ENCODE measurements around the gene TGFBR3. TPM values are rescaled to one million over a fixed set of nuclear protein-coding genes. Genes with fewer than 3 reads are reported as not detected.

Gene TGFBR3
- polyA plus RNA-seq, 1 donor (not counting 4 experiments of a cell fraction or from before 2014, with no cell fraction given): 1.2 TPM

DNA sequence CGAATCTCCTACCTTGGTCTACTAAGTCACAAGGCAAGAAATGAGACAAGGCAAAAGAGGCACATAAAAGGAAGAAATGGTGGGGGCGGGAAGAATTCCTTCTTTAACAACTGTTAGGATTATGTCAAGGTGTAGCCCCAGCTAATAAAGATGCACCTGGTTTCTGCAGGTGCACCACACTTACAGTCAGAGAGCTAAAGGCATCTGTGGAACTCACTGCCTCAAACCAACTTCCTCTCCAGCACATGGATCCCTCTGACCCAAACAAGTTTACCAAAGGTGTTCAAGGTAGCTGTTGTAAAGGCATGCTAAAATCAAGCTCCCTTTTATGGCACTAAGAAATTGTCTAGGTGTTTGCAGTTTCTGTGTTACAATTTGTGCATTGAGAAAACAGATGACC lies 38.1 kb downstream of the TGFBR3 start:
- Histone ChIP-seq H3K27ac (ENCODE audit: control insufficient read depth, insufficient read depth, low read length) (no peak overlapping the region), H3K27me3 (ENCODE audit: control insufficient read depth, extremely low read depth, insufficient read depth, low read length) (no peaks in the 10 kb centered on the region), H4K20me1 (ENCODE audit: control insufficient read depth, extremely low read depth, insufficient read depth, low read length) (no peaks in the 10 kb centered on the region), H3K79me2 (ENCODE audit: control insufficient read depth, insufficient read depth, low read length) (no peaks in the 10 kb centered on the region), H3K4me3 (ENCODE audit: control insufficient read depth in 2 of 3, extremely low read depth in 1 of 3, insufficient read depth in 2 of 3, low read depth in 1 of 3, low read length in 3 of 3) (no peak overlapping the region), H3K9me1 (ENCODE audit: control insufficient read depth, extremely low read depth, insufficient read depth, low read length) (no peaks in the 10 kb centered on the region), H3K4me1 (ENCODE audit: control insufficient read depth, extremely low read depth, insufficient read depth, low read length) (peaks cover 32% of the 10 kb centered on the region), H2AFZ (ENCODE audit: control insufficient read depth, low read length) (no peak overlapping the region), H3K9ac (ENCODE audit: control insufficient read depth, extremely low read depth, insufficient read depth, low read length) (no peak overlapping the region), H3K4me2 (ENCODE audit: control insufficient read depth, extremely low read depth, insufficient read depth, low read depth, low read length) (no peak overlapping the region), H3K36me3 (ENCODE audit: control insufficient read depth in 2 of 2, extremely low read depth in 1 of 2, insufficient read depth in 2 of 2, low read length in 2 of 2) (no peaks in the 10 kb centered on the region), H3K9me3 (ENCODE audit: control insufficient read depth, low read depth, low read length) (no peaks in the 10 kb centered on the region)
- TF ChIP-seq, protein P1, sequence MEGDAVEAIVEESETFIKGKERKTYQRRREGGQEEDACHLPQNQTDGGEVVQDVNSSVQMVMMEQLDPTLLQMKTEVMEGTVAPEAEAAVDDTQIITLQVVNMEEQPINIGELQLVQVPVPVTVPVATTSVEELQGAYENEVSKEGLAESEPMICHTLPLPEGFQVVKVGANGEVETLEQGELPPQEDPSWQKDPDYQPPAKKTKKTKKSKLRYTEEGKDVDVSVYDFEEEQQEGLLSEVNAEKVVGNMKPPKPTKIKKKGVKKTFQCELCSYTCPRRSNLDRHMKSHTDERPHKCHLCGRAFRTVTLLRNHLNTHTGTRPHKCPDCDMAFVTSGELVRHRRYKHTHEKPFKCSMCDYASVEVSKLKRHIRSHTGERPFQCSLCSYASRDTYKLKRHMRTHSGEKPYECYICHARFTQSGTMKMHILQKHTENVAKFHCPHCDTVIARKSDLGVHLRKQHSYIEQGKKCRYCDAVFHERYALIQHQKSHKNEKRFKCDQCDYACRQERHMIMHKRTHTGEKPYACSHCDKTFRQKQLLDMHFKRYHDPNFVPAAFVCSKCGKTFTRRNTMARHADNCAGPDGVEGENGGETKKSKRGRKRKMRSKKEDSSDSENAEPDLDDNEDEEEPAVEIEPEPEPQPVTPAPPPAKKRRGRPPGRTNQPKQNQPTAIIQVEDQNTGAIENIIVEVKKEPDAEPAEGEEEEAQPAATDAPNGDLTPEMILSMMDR (optimal IDR thresholded peaks at IDR 0.05 in 1 of 3, IDR thresholded peaks at IDR 0.05 in 1 of 3, conservative IDR thresholded peaks at IDR 0.05 in 1 of 3; ENCODE audit: extremely low read depth in 1 of 3, insufficient read depth in 2 of 3, low read length in 3 of 3): no peak
- no peak for TF ChIP-seq EZH2 (IDR thresholded peaks at IDR 0.05; ENCODE audit: low read length)
- dilution Hi-C loops (cut with MboI; ENCODE audit: extremely low pct_ligation_motif_present, low sequenced_read_pairs): no loop called here
- FAIRE-seq (no peak), DNase-seq (ENCODE audit: low read depth, low spot score) (no peak)

DNA sequence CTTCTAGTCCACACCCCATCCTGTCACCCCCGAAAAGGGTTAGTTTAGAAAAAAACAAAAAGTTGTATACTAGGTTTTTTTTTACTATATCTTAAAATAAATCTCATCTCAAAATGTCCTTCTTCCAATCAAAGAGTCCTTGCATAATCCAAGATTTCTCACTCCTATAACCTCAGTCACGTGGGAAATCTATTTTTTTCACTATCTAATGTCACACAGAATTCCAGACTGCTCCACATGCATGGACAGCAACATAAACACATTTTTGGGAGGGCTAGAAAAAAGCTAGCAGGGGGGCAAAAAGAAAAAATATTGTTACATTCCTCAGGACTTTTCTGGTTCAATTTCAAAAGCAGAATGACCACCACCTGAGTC lies 39.3 kb downstream of the TGFBR3 start:
- TF ChIP-seq, protein P1 (optimal IDR thresholded peaks at IDR 0.05 in 1 of 3, IDR thresholded peaks at IDR 0.05 in 1 of 3, conservative IDR thresholded peaks at IDR 0.05 in 1 of 3; ENCODE audit: extremely low read depth in 1 of 3, insufficient read depth in 2 of 3, low read length in 3 of 3): no peak
- TF ChIP-seq EZH2 (IDR thresholded peaks at IDR 0.05; ENCODE audit: low read length): no peak
- H3K9me1 ChIP-seq (ENCODE audit: control insufficient read depth, extremely low read depth, insufficient read depth, low read length): no peaks in the 10 kb centered on the region
- H3K79me2 ChIP-seq (ENCODE audit: control insufficient read depth, insufficient read depth, low read length): no peaks in the 10 kb centered on the region
- no peaks in the 10 kb centered on the region for H4K20me1 ChIP-seq (ENCODE audit: control insufficient read depth, extremely low read depth, insufficient read depth, low read length)
- H3K4me3 ChIP-seq (ENCODE audit: control insufficient read depth in 2 of 3, extremely low read depth in 1 of 3, insufficient read depth in 2 of 3, low read depth in 1 of 3, low read length in 3 of 3): no peak overlapping the region
- H3K4me1 ChIP-seq (ENCODE audit: control insufficient read depth, extremely low read depth, insufficient read depth, low read length): peaks cover 32% of the 10 kb centered on the region
- no peak overlapping the region for H3K9ac ChIP-seq (ENCODE audit: control insufficient read depth, extremely low read depth, insufficient read depth, low read length)
- H3K4me2 ChIP-seq (ENCODE audit: control insufficient read depth, extremely low read depth, insufficient read depth, low read depth, low read length): no peak overlapping the region
- H3K36me3 ChIP-seq (ENCODE audit: control insufficient read depth in 2 of 2, extremely low read depth in 1 of 2, insufficient read depth in 2 of 2, low read length in 2 of 2): no peaks in the 10 kb centered on the region
- H3K9me3 ChIP-seq (ENCODE audit: control insufficient read depth, low read depth, low read length): no peaks in the 10 kb centered on the region
- dilution Hi-C loops (cut with MboI; ENCODE audit: extremely low pct_ligation_motif_present, low sequenced_read_pairs): no loop called here
- H2AFZ ChIP-seq (ENCODE audit: control insufficient read depth, low read length): no peak overlapping the region
- DNase-seq (ENCODE audit: low read depth, low spot score) (no peak), FAIRE-seq (no peak)
- H3K27me3 ChIP-seq (ENCODE audit: control insufficient read depth, extremely low read depth, insufficient read depth, low read length): no peaks in the 10 kb centered on the region
- no peak overlapping the region for H3K27ac ChIP-seq (ENCODE audit: control insufficient read depth, insufficient read depth, low read length)

All from keratinocyte (primary cell).